Mesenchymal stem cell (in vitro differentiated cells and primary cell): ENCODE data around the gene SLC12A1.
A peak's percentile ranks its signal among the peaks of the same experiment; 100 is the strongest.

ENCODE experiments used
- DNase-seq: peaks from one replicate; pipeline ENCODE4 v3.0.0-alpha.2; 2013
- H2AFZ ChIP-seq: one replicate; pipeline ENCODE4 v1.6.1; 2013; ENCODE audit warnings: low read depth, mild to moderate bottlenecking, control low read depth, inconsistent platforms, low read length, moderate library complexity
- H2AK5ac ChIP-seq: 2 replicates; pipeline ENCODE4 v1.6.1; 2013; ENCODE audit warnings: low read length, moderate library complexity, mild to moderate bottlenecking, inconsistent platforms; ENCODE audit not compliant: severe bottlenecking
- H2BK120ac ChIP-seq: one replicate; pipeline ENCODE4 v1.6.1; 2013; ENCODE audit warnings: low read depth, mild to moderate bottlenecking, inconsistent platforms, low read length, moderate library complexity
- H2BK12ac ChIP-seq, 2 experiments: one replicate each; pipeline ENCODE4 v1.6.1; 2013; ENCODE audit warnings: inconsistent platforms in 2 of 2, low read length in 2 of 2, mild to moderate bottlenecking in 2 of 2, moderate library complexity in 2 of 2, control low read depth in 1 of 2
- H2BK15ac ChIP-seq: one replicate; pipeline ENCODE4 v1.6.1; 2013; ENCODE audit warnings: mild to moderate bottlenecking, low read depth, inconsistent platforms; ENCODE audit not compliant: poor library complexity, severe bottlenecking
- H2BK5ac ChIP-seq: 2 replicates; pipeline ENCODE4 v1.6.1; 2013; ENCODE audit warnings: low read depth, mild to moderate bottlenecking, low read length, control low read depth, inconsistent platforms; ENCODE audit not compliant: poor library complexity, severe bottlenecking
- H3K14ac ChIP-seq, 2 experiments: one replicate each; pipeline ENCODE4 v1.6.1; 2013; ENCODE audit warnings: inconsistent platforms in 2 of 2, low read length in 2 of 2, control low read depth in 1 of 2, mild to moderate bottlenecking in 1 of 2, moderate library complexity in 1 of 2
- H3K18ac ChIP-seq, 2 experiments: one replicate each; pipeline ENCODE4 v1.6.1; 2013; ENCODE audit warnings: inconsistent platforms in 2 of 2, low read length in 2 of 2, control low read depth in 1 of 2, low read depth in 1 of 2, mild to moderate bottlenecking in 1 of 2
- H3K23ac ChIP-seq, 2 experiments: one replicate each; pipeline ENCODE4 v1.6.1; 2013; ENCODE audit warnings: inconsistent platforms in 2 of 2, low read length in 2 of 2, mild to moderate bottlenecking in 2 of 2, moderate library complexity in 2 of 2, control low read depth in 1 of 2
- H3K27ac ChIP-seq: 2 replicates; pipeline ENCODE4 v1.5.1; 2013; ENCODE audit warnings: mild to moderate bottlenecking, moderate library complexity, low read length, control low read depth, inconsistent platforms; ENCODE audit not compliant: poor library complexity, severe bottlenecking
- H3K27me3 ChIP-seq, 2 experiments: 2 replicates each; pipeline versions ENCODE4 v1.6.1 to v1.7.0; 2013; ENCODE audit warnings: low read length in 2 of 2, mild to moderate bottlenecking in 2 of 2, moderate library complexity in 2 of 2, control low read depth in 1 of 2, inconsistent platforms in 1 of 2; ENCODE audit not compliant: control insufficient read depth in 1 of 2, insufficient read depth in 1 of 2
- H3K36me3 ChIP-seq, 2 experiments: 2 replicates each; pipeline versions ENCODE4 v1.6.1 to v1.7.0; 2013; ENCODE audit warnings: low read length in 2 of 2, control low read depth in 1 of 2, inconsistent platforms in 1 of 2, low read depth in 1 of 2, mild to moderate bottlenecking in 1 of 2; ENCODE audit not compliant: insufficient read depth in 2 of 2, control insufficient read depth in 1 of 2
- H3K4ac ChIP-seq, 2 experiments: one replicate each; pipeline ENCODE4 v1.6.1; 2013; ENCODE audit warnings: inconsistent platforms in 2 of 2, low read length in 2 of 2, mild to moderate bottlenecking in 2 of 2, moderate library complexity in 2 of 2, control low read depth in 1 of 2, low read depth in 1 of 2
- H3K4me1 ChIP-seq: 2 replicates; pipeline ENCODE4 v1.6.1; 2013; ENCODE audit warnings: low read depth, low read length, control low read depth; ENCODE audit not compliant: control insufficient read depth, insufficient read depth
- H3K4me2 ChIP-seq: 2 replicates; pipeline ENCODE4 v1.6.1; 2013; ENCODE audit warnings: low read length, mild to moderate bottlenecking, inconsistent platforms; ENCODE audit not compliant: poor library complexity, severe bottlenecking
- H3K4me3 ChIP-seq, 2 experiments: 2 replicates each; pipeline versions ENCODE4 v1.5.1 to v1.7.0; 2013; ENCODE audit warnings: low read length in 2 of 2, mild to moderate bottlenecking in 2 of 2, control low read depth in 1 of 2, low read depth in 1 of 2; ENCODE audit not compliant: insufficient read depth in 1 of 2
- H3K79me1 ChIP-seq: replicated peaks from 2 replicates; pipeline ENCODE4 v1.6.1; 2013; ENCODE audit warnings: mild to moderate bottlenecking, control low read depth, low read length, inconsistent platforms; ENCODE audit not compliant: poor library complexity, severe bottlenecking
- H3K9ac ChIP-seq: 2 replicates; pipeline ENCODE4 v1.7.0; 2013; ENCODE audit warnings: mild to moderate bottlenecking, low read length, moderate library complexity
- H3K9me3 ChIP-seq: 2 replicates; pipeline ENCODE4 v1.7.0; 2013; ENCODE audit warnings: mild to moderate bottlenecking, low read length; ENCODE audit not compliant: control insufficient read depth
- H4K8ac ChIP-seq: one replicate; pipeline ENCODE4 v1.6.1; 2013; ENCODE audit warnings: inconsistent platforms, mild to moderate bottlenecking, low read length, moderate library complexity
- H4K91ac ChIP-seq: one replicate; pipeline ENCODE4 v1.6.1; 2013; ENCODE audit warnings: mild to moderate bottlenecking, low read length, inconsistent platforms
- WGBS: methylation state at CpG from one replicate; pipeline ENCODE4 v1.1.7; 2013; ENCODE audit warnings: mixed read lengths; 5-methylcytosine and 5-hydroxymethylcytosine counted together

The SLC12A1 gene

GRCh38 chr15:48330855-48331795 is 125.0 kb downstream of the SLC12A1 start, which contains the start of gene DUT:
Gene DUT, plus strand, starts transcription at chr15:48331429. Its CDS starts 87 bp downstream, at chr15:48331516.
- under 1% methylated on average over 81 of the region's 89 CpGs for WGBS
- H2AK5ac ChIP-seq: no peak within 1 kb of the TSS

DNA sequence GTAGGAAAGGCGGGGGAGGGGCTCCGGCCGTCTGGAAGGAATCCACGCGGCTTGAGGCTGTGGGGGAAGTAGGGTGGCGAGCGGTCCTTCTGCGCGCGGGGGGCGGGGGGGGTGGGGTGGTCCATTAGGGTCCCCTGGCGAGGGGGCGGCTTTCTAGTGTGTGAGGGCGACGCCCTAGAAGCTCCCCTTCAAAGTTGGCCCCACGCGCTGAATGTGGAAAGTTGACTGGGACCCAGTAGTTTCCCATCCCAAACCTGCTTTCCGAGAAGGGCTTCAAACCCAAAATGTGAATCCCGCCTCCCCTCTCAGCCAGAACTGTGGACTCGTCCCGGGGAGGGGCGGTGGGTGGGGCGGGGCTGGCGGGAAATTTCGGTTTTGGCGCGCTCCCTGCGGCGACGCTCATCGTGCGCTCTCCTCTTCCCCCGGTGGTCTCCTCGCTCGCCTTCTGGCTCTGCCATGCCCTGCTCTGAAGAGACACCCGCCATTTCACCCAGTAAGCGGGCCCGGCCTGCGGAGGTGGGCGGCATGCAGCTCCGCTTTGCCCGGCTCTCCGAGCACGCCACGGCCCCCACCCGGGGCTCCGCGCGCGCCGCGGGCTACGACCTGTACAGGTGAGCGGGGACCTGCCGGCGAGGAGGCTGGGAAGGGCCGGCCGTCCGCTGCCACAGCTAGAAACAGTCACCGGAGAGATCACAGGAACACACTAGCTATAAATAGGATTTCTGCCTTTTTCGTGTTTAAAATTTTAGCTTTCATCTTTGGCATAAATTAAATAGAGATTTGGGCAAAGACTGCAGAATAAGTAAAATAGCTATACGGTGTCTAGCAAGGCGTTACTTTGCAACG is 125.9 kb downstream of the SLC12A1 start:
- Histone ChIP-seq H3K14ac (no peak overlapping the region), H3K4me1 (peaks cover 3% of the 10 kb centered on the region), H2AK5ac (no peak overlapping the region), H2AFZ (peak overlapping the region; percentile 59), H3K9me3 (no peaks in the 10 kb centered on the region), H3K79me1 (peaks cover 14% of the 10 kb centered on the region), H2BK12ac (peak overlapping the region in 1 of 2 experiments; percentile 10), H3K4ac (peak overlapping the region in 1 of 2 experiments; percentile 99), H2BK5ac (peak overlapping the region; percentile 92), H3K18ac (peak overlapping the region; percentile 89 to 90), H3K27me3 (no peaks in the 10 kb centered on the region), H3K27ac (peak overlapping the region; percentile 80), H3K4me2 (peak overlapping the region; percentile 100), H4K91ac (peak overlapping the region; percentile 86), H2BK120ac (no peak overlapping the region), H4K8ac (peak overlapping the region; percentile 63), H3K4me3 (peak overlapping the region; percentile 86 to 95), H2BK15ac (peak overlapping the region; percentile 54), H3K9ac (peak overlapping the region; percentile 94), H3K23ac (peak overlapping the region; percentile 6 to 42), H3K36me3 (peaks cover 0 to 39% of the 10 kb centered on the region in 2 experiments)
- under 1% methylated on average over 52 of the region's 64 CpGs for WGBS
- DNase-seq: no peak

More at GRCh38 chr15:48330855-48331795, 125.0 kb downstream of the SLC12A1 start, which contains the start of gene DUT:
- peak within 1 kb of the TSS; percentile 90 for H3K27ac ChIP-seq
- peak within 1 kb of the TSS; percentile 94 for H3K9ac ChIP-seq
- H4K91ac ChIP-seq: peak within 1 kb of the TSS; percentile 86
- H2BK120ac ChIP-seq: peak within 1 kb of the TSS; percentile 54
- H3K14ac ChIP-seq: peak within 1 kb of the TSS in 1 of 2 experiments; percentile 14
- H2BK12ac ChIP-seq: peak within 1 kb of the TSS in 1 of 2 experiments; percentile 51
- H3K18ac ChIP-seq: peak within 1 kb of the TSS; percentile 89 to 90
- peak within 1 kb of the TSS; percentile 86 to 95 for H3K4me3 ChIP-seq
- H3K27me3 ChIP-seq: no peaks in the 10 kb centered on the region
- peak; percentile 88 for DNase-seq
- H3K4me1 ChIP-seq: peaks cover 3% of the 10 kb centered on the region
- peak within 1 kb of the TSS; percentile 100 for H3K4me2 ChIP-seq
- peak within 1 kb of the TSS; percentile 88 to 99 for H3K4ac ChIP-seq
- peak within 1 kb of the TSS; percentile 93 for H2BK15ac ChIP-seq
- H3K36me3 ChIP-seq: peaks cover 0 to 30% of the 10 kb centered on the region in 2 experiments
- H2BK5ac ChIP-seq: peak within 1 kb of the TSS; percentile 92
- H4K8ac ChIP-seq: peak within 1 kb of the TSS; percentile 63
- H3K9me3 ChIP-seq: no peaks in the 10 kb centered on the region
- peak within 1 kb of the TSS; percentile 59 for H2AFZ ChIP-seq
- peaks cover 12% of the 10 kb centered on the region for H3K79me1 ChIP-seq
- peak within 1 kb of the TSS; percentile 6 to 42 for H3K23ac ChIP-seq

- Histone ChIP-seq H3K36me3 (peaks cover 0 to 45% of the 10 kb centered on the region in 2 experiments), H3K4ac (no peak overlapping the region), H3K27me3 (no peaks in the 10 kb centered on the region), H3K9me3 (no peaks in the 10 kb centered on the region), H2BK120ac (no peak overlapping the region), H3K27ac (no peak overlapping the region), H3K4me1 (peaks cover 3% of the 10 kb centered on the region), H2AFZ (no peak overlapping the region), H3K4me3 (peak overlapping the region in 1 of 2 experiments; percentile 95), H3K9ac (peak overlapping the region; percentile 94), H4K8ac (no peak overlapping the region), H3K79me1 (peaks cover 14% of the 10 kb centered on the region), H3K14ac (no peak overlapping the region), H3K4me2 (peak overlapping the region; percentile 100), H2BK12ac (no peak overlapping the region), H4K91ac (no peak overlapping the region), H2BK15ac (no peak overlapping the region), H2BK5ac (no peak overlapping the region), H3K18ac (no peak overlapping the region), H3K23ac (no peak overlapping the region), H2AK5ac (no peak overlapping the region)
- WGBS: 6% methylated on average over 8 of the region's 9 CpGs
- DNase-seq: no peak
Observed at GRCh38 chr15:48332642-48333034, 126.5 kb downstream of the SLC12A1 start.
